ENCODE results near the gene BACH1.
"Not testable (repeated sequence)": the region's sequence is repeated elsewhere in the genome, so short reads cannot be mapped to it uniquely, and the experiment has no call there.

The BACH1 gene

GRCh38 chr21:29346281-29346680, 47.6 kb downstream of the BACH1 start:
- no peak for DNase-seq (ENCODE audit: low read depth)
- H3K4me3 ChIP-seq (ENCODE audit: low read length) = no peak overlapping the region
- TF ChIP-seq, protein P1, sequence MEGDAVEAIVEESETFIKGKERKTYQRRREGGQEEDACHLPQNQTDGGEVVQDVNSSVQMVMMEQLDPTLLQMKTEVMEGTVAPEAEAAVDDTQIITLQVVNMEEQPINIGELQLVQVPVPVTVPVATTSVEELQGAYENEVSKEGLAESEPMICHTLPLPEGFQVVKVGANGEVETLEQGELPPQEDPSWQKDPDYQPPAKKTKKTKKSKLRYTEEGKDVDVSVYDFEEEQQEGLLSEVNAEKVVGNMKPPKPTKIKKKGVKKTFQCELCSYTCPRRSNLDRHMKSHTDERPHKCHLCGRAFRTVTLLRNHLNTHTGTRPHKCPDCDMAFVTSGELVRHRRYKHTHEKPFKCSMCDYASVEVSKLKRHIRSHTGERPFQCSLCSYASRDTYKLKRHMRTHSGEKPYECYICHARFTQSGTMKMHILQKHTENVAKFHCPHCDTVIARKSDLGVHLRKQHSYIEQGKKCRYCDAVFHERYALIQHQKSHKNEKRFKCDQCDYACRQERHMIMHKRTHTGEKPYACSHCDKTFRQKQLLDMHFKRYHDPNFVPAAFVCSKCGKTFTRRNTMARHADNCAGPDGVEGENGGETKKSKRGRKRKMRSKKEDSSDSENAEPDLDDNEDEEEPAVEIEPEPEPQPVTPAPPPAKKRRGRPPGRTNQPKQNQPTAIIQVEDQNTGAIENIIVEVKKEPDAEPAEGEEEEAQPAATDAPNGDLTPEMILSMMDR (conservative IDR thresholded peaks at IDR 0.05; ENCODE audit: low read length) = no peak

DNA sequence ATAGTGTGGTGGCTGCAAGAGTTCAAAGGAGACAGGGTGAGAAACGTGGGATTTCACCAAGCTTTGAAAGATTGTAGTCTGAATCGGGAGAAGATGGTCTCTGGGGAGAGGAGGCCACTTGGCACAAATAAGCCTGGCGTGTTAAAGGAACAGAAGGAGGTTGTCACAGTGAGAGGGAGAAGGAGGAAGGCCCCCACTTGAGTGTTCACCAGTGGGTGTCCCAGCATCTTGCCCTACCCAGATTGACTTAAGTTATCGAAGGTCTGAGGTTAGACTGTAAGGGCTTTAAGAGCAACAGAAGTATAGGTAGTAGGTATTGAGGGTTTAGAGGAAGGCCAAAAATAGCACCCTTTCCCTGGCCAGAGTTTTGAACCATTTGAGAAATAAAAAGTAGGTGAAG, 48.0 kb downstream of the BACH1 start:
- no peak for DNase-seq (ENCODE audit: low read depth)
- H3K4me3 ChIP-seq (ENCODE audit: low read length) = no peak overlapping the region
- TF ChIP-seq, protein P1 (conservative IDR thresholded peaks at IDR 0.05; ENCODE audit: low read length) = no peak

DNA sequence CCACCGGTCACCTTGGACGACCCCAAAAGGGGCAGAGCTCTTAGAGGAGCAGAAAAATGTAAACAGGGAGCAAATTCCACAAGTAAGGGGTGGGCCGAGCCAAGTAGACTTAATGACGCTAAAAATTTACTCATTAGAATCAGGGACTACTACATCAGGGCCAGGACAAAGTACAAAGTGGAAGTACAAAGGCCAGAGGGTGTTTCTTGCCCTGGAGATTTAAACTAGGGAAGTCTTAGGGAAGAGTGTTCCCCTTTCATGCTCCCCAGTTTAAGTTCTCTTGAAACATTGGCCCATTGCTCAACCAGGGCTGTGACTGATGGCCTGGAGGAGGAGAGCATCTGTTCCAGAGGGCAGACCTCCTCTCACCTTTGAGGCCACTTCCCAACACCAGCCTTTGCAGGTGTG, 48.6 kb downstream of the BACH1 start:
- DNase-seq (ENCODE audit: low read depth) = no peak
- no peak overlapping the region for H3K4me3 ChIP-seq (ENCODE audit: low read length)
- TF ChIP-seq, protein P1 (conservative IDR thresholded peaks at IDR 0.05; ENCODE audit: low read length) = no peak

DNA sequence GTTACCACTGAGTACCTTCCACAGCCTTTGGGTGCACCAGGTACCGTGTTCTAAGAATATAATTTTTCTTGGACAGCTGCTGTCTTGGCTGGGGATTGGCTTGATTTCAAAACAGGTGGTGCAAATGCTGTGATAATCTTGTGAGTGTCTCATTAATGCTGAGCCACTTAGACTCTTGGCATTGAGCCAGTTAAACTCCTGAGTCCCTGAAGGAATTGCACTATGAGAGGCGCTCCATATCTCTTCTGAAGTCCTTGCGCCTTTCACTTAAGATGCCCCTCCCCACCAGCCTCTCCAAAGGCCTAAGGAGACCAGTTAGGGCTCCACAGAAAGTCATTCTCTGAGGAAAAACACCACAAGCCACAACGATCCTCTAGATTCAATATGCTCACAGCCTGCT, 51.0 kb downstream of the BACH1 start:
- H3K4me3 ChIP-seq (ENCODE audit: low read length) = no peak overlapping the region

GRCh38 chr21:29350246-29350779, 51.6 kb downstream of the BACH1 start:
- DNase-seq (ENCODE audit: low read depth) = no peak
- TF ChIP-seq, protein P1 (conservative IDR thresholded peaks at IDR 0.05; ENCODE audit: low read length) = no peak

More for the DNA sequence above, 51.0 kb downstream of the BACH1 start:
- no peak for DNase-seq (ENCODE audit: low read depth)
- TF ChIP-seq, protein P1 (conservative IDR thresholded peaks at IDR 0.05; ENCODE audit: low read length) = no peak

GRCh38 chr21:29351691-29352090, 53.0 kb downstream of the BACH1 start:
- no peak overlapping the region for H3K4me3 ChIP-seq (ENCODE audit: low read length)
- TF ChIP-seq, protein P1 (conservative IDR thresholded peaks at IDR 0.05; ENCODE audit: low read length) = no peak
- DNase-seq (ENCODE audit: low read depth) = peak; percentile 87

More at GRCh38 chr21:29350246-29350779, 51.6 kb downstream of the BACH1 start:
- H3K4me3 ChIP-seq (ENCODE audit: low read length) = no peak overlapping the region

GRCh38 chr21:29355043-29355710, 56.5 kb downstream of the BACH1 start:
- DNase-seq (ENCODE audit: low read depth); H3K4me3 ChIP-seq (ENCODE audit: low read length): not testable (repeated sequence)

DNA sequence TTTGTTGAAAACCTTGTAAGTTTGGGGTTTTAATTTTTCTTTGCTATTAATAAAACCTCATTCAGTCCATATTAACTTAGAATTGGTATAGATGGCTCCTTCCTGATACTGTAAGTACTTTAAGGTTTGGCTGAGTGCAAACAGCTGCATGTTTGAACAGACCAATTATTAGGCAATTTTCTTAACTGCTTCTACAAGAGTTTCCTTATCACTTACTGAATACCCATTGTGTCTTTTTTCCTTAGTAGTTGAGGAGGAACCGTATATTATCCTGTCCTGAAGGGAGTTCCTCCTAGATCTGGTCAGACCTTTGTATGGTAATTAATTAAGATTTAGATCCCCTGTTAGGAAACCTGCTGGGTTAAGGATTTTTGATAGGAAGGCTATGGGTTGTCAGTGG, 57.6 kb downstream of the BACH1 start:
- not testable (repeated sequence) for DNase-seq (ENCODE audit: low read depth); H3K4me3 ChIP-seq (ENCODE audit: low read length)

- not testable (repeated sequence) for H3K4me3 ChIP-seq (ENCODE audit: low read length); DNase-seq (ENCODE audit: low read depth)
Measured at GRCh38 chr21:29356810-29357209, 58.1 kb downstream of the BACH1 start.
